ENCODE data around the gene PGLYRP2.
"Not testable (repeated sequence)": the region's sequence is repeated elsewhere in the genome, so short reads cannot be mapped to it uniquely, and the experiment has no call there.

PGLYRP2 gene

DNA sequence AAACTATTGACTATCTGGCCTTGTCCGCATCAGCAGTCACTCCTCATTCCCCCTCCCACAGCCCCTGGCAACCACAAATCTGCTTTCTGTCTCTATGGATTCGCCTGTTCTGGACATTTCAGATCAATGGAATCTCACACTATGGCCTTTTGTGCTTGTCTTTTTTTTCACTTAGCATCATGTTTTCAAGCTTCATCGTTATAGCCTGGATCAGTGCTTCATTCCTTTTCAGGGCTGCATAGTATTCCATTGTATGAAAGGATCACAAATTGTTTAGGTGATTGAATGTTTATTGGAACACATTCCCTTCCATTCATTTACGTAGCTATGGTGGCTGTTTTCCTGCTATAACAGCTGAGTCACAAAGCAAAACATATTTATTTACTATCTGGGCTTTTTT, 7.7 kb upstream of the PGLYRP2 start:
- DNase-seq: no peak

DNA sequence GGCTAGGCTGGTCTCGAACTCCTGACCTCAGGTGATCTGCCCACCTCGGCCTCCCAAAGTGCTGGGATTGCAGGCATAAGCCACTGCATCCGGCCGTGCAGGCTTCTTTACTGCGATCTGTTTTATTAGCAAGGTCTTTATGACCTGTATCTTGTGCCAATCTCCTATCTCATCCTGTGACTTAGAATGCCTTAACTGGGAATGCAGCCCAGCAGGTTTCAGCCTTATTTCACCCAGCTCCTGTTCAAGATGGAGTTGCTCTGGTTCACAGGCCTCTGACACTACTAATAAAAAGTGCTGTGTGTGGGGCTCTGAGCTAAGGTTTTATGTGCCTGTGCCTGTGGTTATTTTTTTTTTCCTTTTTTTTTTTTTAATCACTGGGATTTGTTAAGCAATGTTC, 6.5 kb upstream of the PGLYRP2 start:
- DNase-seq: not testable (repeated sequence)

DNA sequence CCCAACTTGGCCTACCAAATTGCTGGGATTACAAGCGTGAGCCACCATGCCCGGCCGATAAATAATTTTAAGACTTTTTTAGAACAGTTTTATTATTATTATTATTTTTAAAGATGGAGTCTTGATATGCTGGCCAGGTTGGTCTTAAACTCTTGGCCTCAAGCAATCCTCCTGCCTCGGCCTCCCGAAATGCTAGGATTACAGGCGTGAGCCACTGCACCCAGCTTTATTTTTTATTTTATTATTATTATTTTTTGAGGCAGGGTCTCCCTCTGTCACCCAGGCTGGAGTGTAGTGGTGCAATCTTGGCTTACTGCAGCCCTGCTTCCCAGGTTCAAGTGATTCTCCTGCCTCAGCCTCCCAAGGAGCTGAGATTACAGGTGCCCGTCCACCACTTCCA, 1.7 kb upstream of the PGLYRP2 start:
- not testable (repeated sequence) for DNase-seq

DNA sequence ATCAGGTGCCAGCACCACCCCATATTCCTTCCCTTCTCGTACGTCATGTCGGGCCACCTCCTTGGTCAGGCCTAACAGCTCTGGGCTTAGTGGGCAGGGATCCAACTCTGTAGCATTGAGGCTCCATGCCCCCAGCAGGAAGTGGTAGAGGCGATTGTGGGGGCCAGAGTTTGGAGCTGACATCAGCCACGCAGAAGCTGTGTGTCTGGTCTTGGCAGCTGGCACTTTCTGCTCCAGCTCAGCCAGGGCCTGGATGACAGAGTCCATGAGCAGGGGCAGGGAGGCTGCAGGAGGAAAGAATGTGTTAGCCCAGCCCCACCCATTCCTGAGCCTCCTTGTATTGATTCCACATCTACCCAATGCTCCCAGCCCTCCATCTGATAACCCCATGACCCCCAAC, 3.0 kb downstream of the PGLYRP2 start:
- DNase-seq: no peak

DNA sequence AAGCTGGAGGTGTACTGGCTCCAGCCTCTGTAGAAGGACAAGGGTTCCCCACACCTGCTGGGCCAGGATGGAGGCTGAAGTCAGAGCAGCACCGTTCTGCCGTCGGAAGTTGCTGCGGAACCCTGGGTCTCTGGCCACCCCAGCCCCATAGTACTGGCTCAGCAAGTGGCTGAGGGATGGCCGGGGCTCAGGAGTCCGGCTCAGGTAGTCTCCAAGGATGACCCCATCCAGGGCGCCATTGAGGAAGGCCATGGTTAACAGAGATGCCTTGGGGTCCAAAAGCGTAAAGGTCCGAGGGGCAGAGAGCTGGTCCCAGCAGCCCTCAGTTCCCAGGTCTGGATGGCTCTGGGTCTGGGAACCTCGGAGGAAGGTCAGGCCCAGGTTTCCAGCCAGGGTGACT, 3.7 kb downstream of the PGLYRP2 start:
- no peak for DNase-seq

DNA sequence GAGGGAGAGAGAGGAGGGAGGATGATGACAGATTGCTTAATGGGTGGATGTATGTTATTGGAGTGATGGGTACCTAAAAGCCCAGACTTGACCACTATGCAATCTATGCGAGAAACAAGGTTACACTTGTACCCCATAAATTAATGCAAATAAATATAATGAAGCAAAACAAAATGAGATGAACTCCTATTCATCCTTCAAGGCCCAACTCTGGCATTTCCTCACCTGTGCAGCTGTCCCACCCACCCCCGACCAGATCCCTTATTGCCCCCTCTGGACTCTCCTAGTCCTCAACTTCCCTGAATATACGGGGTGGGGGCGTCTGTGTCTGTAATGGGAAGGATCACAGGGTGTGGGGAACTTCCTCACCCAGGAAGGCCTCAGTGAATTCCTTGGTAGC, 4.1 kb downstream of the PGLYRP2 start:
- no peak for DNase-seq

DNA sequence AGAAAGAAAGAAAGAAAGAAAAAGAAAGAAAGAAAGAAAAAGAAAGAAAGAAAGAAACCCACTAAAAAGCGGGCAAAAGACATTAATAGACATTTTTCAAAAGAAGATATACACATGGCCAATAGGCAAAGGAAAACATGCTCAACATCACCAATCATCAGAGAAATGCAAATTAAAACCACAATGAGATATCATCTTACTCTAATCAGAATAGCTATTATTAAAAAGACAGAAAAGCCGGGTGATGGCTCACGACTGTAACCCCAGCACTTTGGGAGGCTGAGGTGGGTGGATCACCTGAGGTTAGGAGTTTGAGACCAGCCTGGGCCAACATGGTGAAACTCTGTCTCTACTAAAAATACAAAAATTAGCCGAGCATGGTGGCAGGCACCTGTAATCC, 5.5 kb downstream of the PGLYRP2 start:
- peak; percentile 26 for DNase-seq

DNA sequence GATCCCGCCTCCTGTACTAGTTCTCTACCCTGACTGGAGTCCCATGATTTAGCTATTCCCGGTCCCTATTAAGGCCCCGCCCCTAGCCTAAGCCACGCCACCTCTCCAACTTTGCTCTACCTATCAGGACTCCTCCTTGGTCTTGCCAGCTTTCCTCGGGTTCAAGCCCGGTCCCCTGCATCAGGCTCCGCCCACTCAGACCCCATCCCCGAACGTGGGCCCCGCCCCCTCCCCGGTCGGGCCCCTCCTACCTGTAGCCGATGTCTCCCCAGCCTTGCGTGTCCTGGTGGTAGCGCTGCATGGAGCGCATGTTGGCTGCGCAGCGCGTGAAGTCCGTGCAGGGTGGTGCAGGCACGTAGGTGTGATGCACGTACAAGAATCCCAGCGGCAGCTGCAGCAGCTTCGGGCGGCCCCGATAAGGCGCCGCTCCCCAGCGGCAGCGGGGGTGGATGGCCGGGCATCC, 7.6 kb downstream of the PGLYRP2 start:
- no peak for DNase-seq

DNA sequence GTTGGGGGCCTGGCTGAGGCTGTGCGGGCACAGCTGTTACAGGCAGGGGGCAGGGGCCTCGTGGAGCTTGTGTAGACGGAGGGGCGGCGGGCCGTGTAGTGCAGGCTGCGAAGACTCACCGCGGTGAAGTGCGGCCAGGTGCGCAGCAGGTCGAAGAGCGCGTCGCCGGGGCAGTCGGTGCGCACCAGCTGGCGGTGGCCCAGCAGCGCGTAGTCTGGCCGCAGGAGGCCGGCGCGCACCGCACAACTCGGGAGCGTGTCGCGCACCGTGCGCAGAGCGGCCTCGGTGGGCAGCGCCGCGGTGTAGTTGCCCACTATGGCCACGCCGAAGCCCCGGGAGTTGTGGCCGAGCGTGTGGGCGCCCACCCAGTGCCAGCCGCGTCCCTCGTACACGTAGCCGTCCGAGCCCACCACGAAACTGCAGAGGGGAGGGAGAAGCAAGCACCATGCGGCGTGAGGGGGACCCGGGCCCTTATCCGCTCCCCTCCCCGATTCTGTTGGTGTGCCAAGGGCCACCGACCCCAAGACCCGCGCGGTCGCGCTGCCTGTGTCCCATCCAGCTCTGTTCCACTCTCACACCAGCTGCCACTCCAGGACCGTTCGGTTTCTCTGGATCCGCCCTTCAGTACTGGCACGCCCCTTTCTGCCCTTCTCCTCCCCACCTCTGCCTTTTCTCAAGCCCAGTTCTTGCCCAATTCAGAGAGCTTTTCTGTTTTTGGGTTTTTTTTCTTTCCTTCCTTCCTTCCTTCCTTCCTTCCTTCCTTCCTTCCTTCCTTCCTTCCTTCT, 9.6 kb downstream of the PGLYRP2 start:
- peak; percentile 22 for DNase-seq

DNA sequence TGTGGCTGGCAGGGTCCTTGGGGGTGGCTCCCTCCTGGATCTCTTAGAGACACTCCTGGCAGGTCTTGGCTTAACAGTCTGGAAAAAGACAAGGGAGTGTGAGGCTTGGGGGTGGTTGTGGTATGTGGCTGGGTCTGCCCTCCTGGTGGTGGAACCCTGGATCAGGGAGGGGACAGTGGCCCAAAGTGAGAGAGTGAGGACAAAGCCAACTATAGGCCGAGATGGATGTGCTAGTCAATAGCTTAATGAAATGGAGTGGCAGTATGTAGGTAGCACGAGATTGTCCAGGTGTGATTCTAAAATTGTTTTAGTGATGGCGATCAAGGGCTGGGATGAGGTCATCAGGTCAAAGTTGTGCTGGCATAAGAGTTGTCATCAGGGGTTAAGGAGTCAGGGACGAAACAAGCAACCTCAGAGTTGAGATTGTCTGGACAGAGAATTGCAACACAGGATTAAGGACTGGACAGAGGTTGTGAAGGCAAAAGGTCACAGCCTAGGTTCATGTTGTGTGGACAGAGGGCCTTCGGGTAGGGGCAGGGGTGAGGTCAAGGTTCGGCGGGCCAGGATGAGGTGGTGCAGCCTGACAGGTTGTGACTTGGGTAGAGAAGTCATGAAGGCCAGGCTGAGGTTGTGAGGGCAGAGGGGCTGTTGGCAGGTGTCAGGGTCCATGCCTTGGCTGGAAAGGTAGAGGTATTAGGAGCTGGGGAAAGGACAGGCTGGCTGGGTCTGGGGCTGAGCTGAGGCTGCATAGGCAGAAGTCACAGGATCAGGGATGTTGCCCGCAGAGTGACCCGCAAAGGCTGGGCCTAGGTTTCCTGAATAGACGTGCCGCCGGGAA, 10.4 kb downstream of the PGLYRP2 start:
- no peak for DNase-seq

DNA sequence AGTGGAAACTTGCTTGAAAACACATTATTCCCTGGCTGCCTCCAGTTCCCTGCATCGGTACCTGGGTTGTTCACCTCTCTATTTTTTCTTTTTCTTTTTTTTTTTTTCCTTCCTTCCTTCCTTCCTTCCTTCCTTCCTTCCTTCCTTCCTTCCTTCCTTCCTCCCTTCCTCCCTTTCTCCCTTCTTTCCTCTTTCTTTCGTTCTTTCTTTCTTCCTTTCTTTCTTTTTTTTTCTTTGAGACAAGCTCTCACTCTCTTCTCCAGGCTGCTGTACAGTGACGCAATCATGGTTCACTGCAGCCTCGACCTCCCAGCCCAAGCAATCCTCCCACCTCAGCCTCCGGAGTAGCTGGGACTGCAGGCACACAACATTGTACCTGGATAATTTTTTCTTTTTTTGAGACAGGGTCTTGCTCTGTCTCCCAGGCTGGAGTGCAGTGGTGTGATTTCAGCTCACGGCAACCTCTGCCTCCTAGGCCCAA, 11.5 kb downstream of the PGLYRP2 start:
- no peak for DNase-seq

DNA sequence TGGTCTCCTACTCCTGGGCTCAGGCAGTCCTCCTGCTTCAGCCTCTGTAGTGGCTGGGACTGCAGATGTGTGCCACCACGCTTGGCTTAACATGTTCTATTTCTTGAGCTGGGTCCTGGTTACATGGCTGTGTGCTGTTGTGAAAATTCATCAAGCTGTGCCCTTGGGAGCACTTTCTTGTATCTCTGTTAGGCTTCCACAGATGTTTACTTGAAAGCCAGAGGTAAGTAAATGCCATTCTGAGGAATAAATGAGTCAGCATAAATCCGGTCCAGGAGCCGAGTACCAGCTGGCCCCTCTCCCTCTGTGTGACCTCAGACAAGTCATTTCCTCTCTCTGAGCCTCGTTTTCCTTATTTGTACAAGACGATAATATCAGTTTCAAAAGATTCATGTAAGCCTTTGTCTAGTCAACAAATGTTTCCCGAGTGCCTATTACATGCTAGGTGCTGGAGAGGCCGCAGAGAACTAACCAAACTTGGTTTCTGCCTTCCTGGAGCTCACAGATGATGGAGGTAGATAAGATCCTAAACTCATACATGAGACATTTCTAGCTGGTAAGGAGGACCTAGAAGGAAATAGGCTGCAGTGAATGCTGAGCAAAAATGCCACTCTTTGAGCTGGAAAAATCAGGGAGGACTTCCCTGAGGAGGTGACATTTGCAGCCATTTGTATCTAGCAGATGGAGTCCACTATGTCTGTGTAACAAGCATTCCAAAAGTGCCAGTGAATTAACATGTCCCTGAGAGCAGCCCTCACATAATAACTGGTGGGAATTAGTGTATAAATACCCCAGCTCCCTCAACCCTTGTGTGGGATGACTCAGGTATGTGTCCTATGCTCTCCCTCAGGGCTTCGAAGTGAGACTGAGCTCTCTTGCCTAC, 12.2 kb downstream of the PGLYRP2 start:
- DNase-seq: peak; percentile 96

DNA sequence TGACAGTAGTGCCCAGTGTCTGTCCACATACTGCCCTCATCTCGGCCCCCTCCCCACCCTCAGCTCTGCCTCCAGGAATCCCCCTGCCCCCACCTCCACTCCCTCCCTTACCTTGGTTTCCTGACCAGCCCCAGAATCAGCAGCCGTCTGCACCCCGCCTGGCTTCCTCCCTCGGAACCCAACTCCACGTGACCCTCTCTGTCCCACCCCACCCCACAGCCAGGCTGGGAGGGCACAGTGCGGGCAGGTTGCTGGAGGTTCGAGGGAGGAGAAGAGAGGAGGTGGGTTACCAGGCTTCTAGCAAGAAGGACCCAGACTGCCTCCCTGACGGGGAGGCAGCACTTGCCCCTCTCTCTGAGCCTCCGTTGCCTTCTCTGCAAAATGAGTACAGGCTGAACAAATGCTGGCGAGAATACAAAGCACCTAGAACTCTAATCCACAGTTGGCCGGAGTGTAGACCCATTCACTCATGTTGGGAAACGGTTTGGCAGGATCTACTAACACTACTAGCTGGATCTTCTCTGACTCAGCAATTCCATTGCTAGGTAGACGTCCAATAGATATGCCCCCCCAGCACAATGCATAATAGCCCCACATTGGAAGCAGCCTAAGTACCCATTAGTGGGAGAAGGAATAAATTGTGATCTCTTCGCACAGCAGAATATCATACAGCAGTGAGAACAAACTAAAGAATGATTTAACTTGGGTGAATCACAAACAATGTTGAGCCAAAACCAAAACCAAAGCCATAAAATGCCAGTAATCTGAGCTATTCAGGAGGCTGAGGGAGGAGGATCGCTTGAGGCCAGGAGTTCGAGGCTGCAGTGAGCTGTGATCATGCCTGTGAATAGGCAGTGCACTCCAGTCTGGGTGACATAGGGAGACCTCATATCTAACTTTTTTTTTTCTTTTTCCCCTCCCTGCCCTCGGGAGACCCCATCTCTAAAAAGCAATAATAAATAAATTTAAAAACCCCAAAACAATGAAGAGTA, 14.6 kb downstream of the PGLYRP2 start, which contains the start of gene RASAL3:
RASAL3 (minus strand) TSS at position 151 of the 992 bp plus-strand sequence. CDS start 186 bp downstream, outside the sequence.
- DNase-seq: peak; percentile 82

DNA sequence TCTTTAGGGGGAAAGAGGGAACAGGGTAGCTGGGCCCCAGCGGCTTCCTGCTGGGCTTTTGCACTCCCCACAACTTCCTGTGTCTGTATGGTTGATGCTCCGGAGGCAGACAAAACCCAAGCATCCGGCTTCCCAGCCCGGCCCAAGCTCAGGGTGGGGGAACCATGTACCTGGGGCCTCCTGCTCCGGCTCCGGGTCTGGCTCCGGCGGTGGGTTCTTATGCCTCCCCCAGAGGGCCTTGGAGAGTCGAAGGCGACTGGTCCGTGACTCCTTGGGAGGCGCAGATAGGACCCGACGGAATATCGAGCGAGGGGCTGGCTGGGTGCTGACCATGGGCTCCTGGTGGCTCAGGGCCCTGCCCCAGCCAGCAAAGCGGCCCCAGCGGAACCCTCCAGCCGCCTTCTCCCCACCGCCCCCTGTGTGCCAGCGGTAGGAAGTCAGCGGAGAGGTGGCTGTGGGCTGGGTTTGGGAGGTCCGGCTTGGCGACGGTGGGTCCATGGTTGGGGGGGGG, 15.4 kb downstream of the PGLYRP2 start:
- DNase-seq: peak; percentile 87

DNA sequence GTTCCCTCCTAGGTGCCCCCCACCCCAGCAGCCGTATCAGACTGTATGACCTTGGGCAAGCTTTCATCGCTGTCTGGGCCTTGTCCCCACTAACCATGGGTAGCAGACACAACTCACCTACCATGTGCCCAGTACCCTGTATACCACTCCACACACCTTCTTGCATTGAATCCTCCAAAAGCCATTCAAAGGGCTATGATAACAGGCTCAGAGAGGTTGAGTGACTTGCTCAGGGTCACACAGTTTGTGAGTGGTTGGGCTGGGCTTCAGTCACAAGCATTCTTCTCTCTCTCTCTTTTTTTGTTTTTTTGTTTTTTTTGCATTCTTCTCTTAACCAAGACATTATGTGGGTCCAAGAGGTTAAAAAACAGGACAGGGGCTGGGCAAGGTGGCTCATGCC, 17.6 kb downstream of the PGLYRP2 start:
- DNase-seq: no peak

DNA sequence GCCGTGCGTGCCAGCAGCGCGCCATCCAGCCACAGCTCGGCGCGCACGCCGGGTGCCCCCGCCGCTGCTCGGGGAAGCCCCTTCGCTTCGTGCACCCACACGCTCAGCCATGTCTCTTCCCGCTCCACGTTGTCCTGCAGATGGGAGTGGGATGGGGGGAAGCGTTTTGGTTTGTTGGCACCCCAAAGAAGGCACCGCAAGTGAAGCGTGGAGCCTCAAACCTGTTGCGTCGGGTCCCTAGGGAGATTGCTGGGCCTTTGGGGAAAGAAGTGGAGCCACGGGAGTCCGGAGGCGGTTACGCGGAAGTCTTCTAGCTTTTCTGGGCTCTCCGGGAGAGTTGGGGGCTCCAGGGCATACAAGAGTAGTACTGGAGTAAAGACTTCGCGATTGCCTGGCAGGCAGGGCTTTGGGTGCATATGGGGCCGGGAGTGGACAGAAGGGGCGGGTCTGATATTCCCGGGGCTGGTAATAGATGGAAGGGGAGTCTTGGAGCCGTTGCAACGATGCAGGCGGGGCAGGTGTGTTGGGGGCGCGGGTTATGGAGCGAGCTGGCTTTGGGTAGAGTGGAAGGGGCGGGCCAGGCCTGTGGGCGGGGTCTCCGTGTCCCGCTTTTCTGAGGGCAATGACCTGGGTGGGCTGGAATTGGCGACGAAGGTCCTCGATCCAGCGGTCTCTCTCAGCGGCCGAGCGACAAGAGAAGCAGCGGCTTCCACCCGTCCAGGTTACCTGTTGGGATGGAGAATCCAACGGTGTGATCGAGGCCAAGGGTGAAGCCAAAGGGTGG, 21.4 kb downstream of the PGLYRP2 start:
- no peak for DNase-seq

DNA sequence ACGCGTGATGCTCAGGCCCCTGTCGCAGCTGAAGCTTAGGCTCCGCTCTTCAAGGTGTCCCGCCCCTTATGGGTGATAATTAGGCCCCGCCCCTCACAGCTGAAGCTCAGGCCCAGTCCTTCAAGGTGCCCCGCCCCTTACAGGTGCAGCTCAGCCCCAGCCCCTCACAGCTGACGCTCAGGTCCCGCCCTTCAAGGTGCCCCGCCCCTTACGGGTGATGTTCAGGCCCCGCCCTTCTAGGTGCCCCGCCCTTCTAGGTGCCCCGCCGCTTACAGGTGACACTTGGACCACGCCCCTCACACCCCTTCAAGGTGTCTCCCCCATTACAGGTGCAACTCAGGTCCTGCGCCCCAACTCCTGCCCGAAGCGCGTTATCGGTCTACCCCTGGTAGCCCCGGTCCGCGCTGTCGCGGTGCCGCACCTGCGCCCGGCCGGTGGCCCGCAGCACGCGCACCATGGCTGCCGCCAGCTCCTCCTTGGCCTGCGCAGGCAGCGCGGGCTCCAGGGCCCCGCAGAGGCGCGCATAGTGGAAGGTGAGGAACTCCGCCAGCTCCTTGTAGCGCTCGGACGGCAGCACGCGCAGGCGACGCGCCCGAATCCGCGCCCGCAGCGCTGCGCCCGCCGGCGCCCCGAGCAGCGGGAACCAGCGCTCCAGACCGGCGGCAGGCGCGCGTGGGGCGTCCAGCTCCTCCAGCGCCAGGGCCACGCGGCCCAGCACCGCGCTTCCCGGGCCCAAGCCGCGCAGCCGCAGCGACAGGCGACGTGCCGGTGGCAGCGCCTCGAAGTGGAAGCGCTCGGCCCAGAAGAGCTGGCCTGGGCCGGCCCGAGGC, 22.2 kb downstream of the PGLYRP2 start:
- DNase-seq: no peak

DNA sequence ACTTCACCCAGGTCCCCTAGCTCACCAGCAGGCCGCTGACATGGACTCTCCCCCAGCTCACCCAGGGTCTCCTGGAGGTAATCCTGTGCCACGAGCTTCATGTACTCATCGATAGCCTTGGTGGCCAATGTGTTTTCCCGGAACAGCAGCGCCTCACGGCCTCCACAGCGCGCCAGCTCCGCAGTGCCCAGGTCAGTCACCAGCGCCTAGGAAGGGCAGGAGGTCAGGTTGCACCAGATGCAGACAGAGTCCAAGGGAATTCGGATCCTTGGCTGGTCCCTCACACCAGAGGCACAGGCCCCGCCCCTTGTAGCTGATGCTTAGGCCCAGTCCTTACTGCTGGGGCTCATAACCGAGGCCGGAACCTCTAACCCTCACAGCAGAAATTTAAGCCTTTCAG, 22.9 kb downstream of the PGLYRP2 start:
- no peak for DNase-seq

DNA sequence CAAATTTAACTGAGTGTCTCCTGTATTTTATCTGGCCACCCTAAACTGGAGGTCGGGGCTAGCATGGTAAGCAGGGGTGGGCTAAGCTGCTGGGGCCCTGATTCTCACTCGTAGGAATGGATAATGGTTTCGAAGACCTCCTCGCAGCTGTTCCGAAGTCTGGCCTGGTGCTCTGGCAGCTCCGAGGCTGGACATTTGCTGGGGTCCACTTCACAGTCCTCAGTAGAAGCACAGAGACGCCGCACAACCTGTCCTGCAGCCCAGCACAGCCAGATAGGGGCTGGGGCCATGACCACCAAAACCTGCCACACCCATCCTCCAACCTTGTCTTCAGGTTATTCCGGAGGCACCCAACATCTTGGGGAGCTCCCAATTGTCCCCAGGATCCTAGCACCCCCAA, 23.3 kb downstream of the PGLYRP2 start:
- DNase-seq: no peak

Data from CD4-positive, alpha-beta T cell treated with Interleukin-4 for 4 hours (primary cell).